K562 (cell line): Measurements from ENCODE around the gene FADS1. TPM values are rescaled to one million over a fixed set of nuclear protein-coding genes. Genes with fewer than 3 reads are reported as not detected.

Experiments
- ATAC-seq: fragments of 200-7000 bp; cut with Tn5 transposase; 3 replicates; pipeline ENCODE4 v1.9.1; 2020; ENCODE audit warnings: moderate library complexity
- BruUV-seq: library from RNA; stranded (reverse); fragments of 400-500 nt; replicated peaks from 2 replicates; lab custom pipeline; 2021; lab: Mats Ljungman, UMichigan
- CTCF ChIA-PET: fragments of 300-600 bp; formaldehyde crosslinking; extraction: SDS; loops from one replicate; lab custom pipeline; 2021; ENCODE audit warnings: low intra/inter-chr PET ratio; lab: Yijun Ruan, JAX
- POLR2A ChIA-PET: fragments of 300-600, 350-650 bp; sonication (Branson Sonifier 250); formaldehyde crosslinking; extraction: SDS; loops from one replicate; lab custom pipeline; 2021; ENCODE audit warnings: antibody characterized with exemption, inconsistent platforms; lab: Yijun Ruan, JAX
- DNase-seq, 4 experiments: peaks; one replicate each; pipeline versions ENCODE4 v3.0.0 to v3.0.0-alpha.2; 2011 to 2018; ENCODE audit warnings: low spot score in 3 of 4, mixed read lengths in 3 of 4; ENCODE audit errors: extremely low read depth in 1 of 4
- FAIRE-seq: peaks from 2 replicates; lab custom pipeline; 2011; peaks lifted over from hg19 to GRCh38; lab: Jason Lieb, UNC
- H2AFZ ChIP-seq: 2 replicates; pipeline ENCODE4 v1.6.0; 2011; ENCODE audit warnings: low read depth, low read length, control low read depth, inconsistent platforms
- H3K27ac ChIP-seq: fragments of 200-600 bp; 3 replicates; pipeline ENCODE4 v1.8.0; 2011; ENCODE audit warnings: low read depth, mild to moderate bottlenecking, control low read depth, inconsistent platforms, low read length, moderate library complexity, mixed read lengths; ENCODE audit errors: extremely low read depth
- H3K27me3 ChIP-seq, 2 experiments: fragments of 300-600 bp in 1 of 2; 2 replicates in 1 of 2; 3 replicates in 1 of 2; pipeline versions ENCODE4 v1.6.0 to v1.8.0; 2011; ENCODE audit warnings: inconsistent platforms in 2 of 2, low read length in 2 of 2, mild to moderate bottlenecking in 1 of 2, mixed read lengths in 1 of 2, moderate library complexity in 1 of 2; ENCODE audit not compliant: control insufficient read depth in 2 of 2, insufficient read depth in 2 of 2
- H3K36me3 ChIP-seq: fragments of 300-600 bp; 3 replicates; pipeline ENCODE4 v1.8.0; 2011; ENCODE audit warnings: mild to moderate bottlenecking, low read length, inconsistent platforms; ENCODE audit not compliant: control insufficient read depth, insufficient read depth
- H3K4me1 ChIP-seq, 2 experiments: fragments of 200-600 bp in 1 of 2; replicated peaks in 1 of 2; 2 replicates in 1 of 2; 3 replicates in 1 of 2; pipeline versions ENCODE4 v1.5.1 to v1.8.0; 2011; ENCODE audit warnings: inconsistent platforms in 2 of 2, low read length in 2 of 2, mild to moderate bottlenecking in 1 of 2, mixed read lengths in 1 of 2, moderate library complexity in 1 of 2; ENCODE audit not compliant: control insufficient read depth in 2 of 2, insufficient read depth in 2 of 2
- H3K4me2 ChIP-seq: 2 replicates; pipeline ENCODE4 v1.6.1; 2011; ENCODE audit warnings: low read length, control low read depth, inconsistent platforms, mixed read lengths; ENCODE audit not compliant: insufficient read depth
- H3K4me3 ChIP-seq: fragments of 200-600 bp; sonication (generic), shearing (Covaris generic); 2 replicates; pipeline ENCODE4 v1.5.1; 2016; ENCODE audit warnings: control low read depth, inconsistent platforms
- H3K79me2 ChIP-seq: fragments of 200-600 bp; 3 replicates; pipeline ENCODE4 v1.8.0; 2011; ENCODE audit warnings: low read length, inconsistent platforms; ENCODE audit not compliant: control insufficient read depth, insufficient read depth
- H3K9ac ChIP-seq, 2 experiments: 2 replicates each; pipeline versions ENCODE4 v1.6.0 to v1.6.1; 2011; ENCODE audit warnings: low read depth in 2 of 2, low read length in 2 of 2, control low read depth in 1 of 2, inconsistent platforms in 1 of 2, mild to moderate bottlenecking in 1 of 2, mixed read lengths in 1 of 2; ENCODE audit not compliant: insufficient read depth in 1 of 2
- H3K9me1 ChIP-seq: one replicate; pipeline ENCODE4 v1.6.0; 2011; ENCODE audit warnings: inconsistent platforms, mild to moderate bottlenecking, low read length, moderate library complexity; ENCODE audit not compliant: control insufficient read depth, insufficient read depth
- H3K9me3 ChIP-seq: replicated peaks from 2 replicates; pipeline ENCODE4 v1.5.1; 2011; ENCODE audit warnings: low read depth, low read length, inconsistent platforms; ENCODE audit not compliant: control insufficient read depth, insufficient read depth
- H4K20me1 ChIP-seq: replicated peaks from 2 replicates; pipeline ENCODE4 v1.6.1; 2011; ENCODE audit warnings: low read length, inconsistent platforms, mixed read lengths; ENCODE audit not compliant: control insufficient read depth, insufficient read depth
- FUS ChIP-seq: fragments of 200-400 bp; formaldehyde crosslinking; optimal IDR thresholded peaks from 2 replicates; pipeline ENCODE3; 2017; ENCODE audit warnings: low read depth, low read length
- HNRNPL ChIP-seq: fragments of 200-400 bp; formaldehyde crosslinking; IDR thresholded peaks from 2 replicates; pipeline ENCODE4 v1.6.1; 2017; ENCODE audit warnings: low read depth, mild to moderate bottlenecking, low read length
- JUN ChIP-seq, 2 experiments: sonication (generic) in 1 of 2; formaldehyde crosslinking in 1 of 2; IDR thresholded peaks; 2 replicates each; pipeline versions ENCODE4 v1.6.1 to v1.8.0; 2012 to 2022; ENCODE audit warnings: borderline replicate concordance in 2 of 2, mild to moderate bottlenecking in 2 of 2, improper control_type of control experiment in 1 of 2, low read depth in 1 of 2, low read length in 1 of 2, missing genetic modification reagents in 1 of 2
- POLR2G ChIP-seq: fragments of 200-400 bp; formaldehyde crosslinking; IDR thresholded peaks from 2 replicates; pipeline ENCODE4 v1.6.1; 2017; ENCODE audit warnings: low read depth, mild to moderate bottlenecking, antibody characterized with exemption, low read length, moderate library complexity
- RNF2 ChIP-seq: sonication (generic); IDR thresholded peaks from 2 replicates; pipeline ENCODE4 v1.6.1; 2016
- XRCC3 ChIP-seq: fragments of 450-650 bp; IDR thresholded peaks from 2 replicates; pipeline ENCODE4 v1.6.1; 2017; ENCODE audit warnings: mild to moderate bottlenecking, moderate library complexity
- ZBTB7A ChIP-seq: IDR thresholded peaks from 2 replicates; pipeline ENCODE4 v1.6.1; 2011; ENCODE audit warnings: low read depth, mild to moderate bottlenecking, low read length, moderate library complexity, borderline replicate concordance; ENCODE audit not compliant: control insufficient read depth
- WGBS: fragments of 100-300 bp; shearing (Covaris generic); methylation state at CpG from one replicate; pipeline ENCODE4 v1.1.6; 2016; ENCODE audit warnings: low coverage, mixed read lengths; ENCODE audit not compliant: insufficient coverage; ENCODE audit errors: missing lambda C conversion rate; 5-methylcytosine and 5-hydroxymethylcytosine counted together
- in situ Hi-C: fragments of 300-500 bp; cut with MboI; formaldehyde crosslinking; loops from 4 replicates; pipeline ENCODE4 v1.15.0; 2018; ENCODE audit warnings: inconsistent platforms, mixed read lengths
- intact Hi-C: fragments of 100-400 bp; cut with micrococcal nuclease; formaldehyde crosslinking; loops from 2 replicates; pipeline ENCODE4 v1.14.2; 2022
- polyA plus RNA-seq, 8 experiments: library from polyadenylated mRNA; depleted of rRNA in 4 of 8; stranded (reverse) in 5 of 8; unstranded in 3 of 8; fragments of >200 nt; fragmentation: Nextera tagmentation in 2 of 8; fragmentation: Illumina TruSeq in 1 of 8; extraction: Ambion mirVana in 2 of 8; extraction: Trizol in 1 of 8; gene quantifications; 2 replicates each; pipeline versions ENCODE4 v1.2.1 to v1.2.3, GENCODE V29; 2011 to 2014; ENCODE audit warnings: inconsistent platforms in 1 of 8, missing spikeins in 1 of 8
- total RNA-seq, 7 experiments: library from RNA; depleted of rRNA in 6 of 7; stranded (reverse); fragments of >200 nt in 6 of 7; fragmentation: Illumina TruSeq in 2 of 7; extraction: Trizol in 2 of 7; gene quantifications; 2 replicates each; pipeline versions ENCODE4 v1.2.1 to v1.2.3, GENCODE V29; 2011 to 2021; ENCODE audit warnings: low replicate concordance in 1 of 7
- TF ChIP-seq, protein P1 (sequence below): fragments of 200-800 bp; sonication (Bioruptor generic); IDR thresholded peaks from 2 replicates; pipeline ENCODE4 v1.6.1; 2017; ENCODE audit warnings: missing genetic modification characterization, missing compliant biosample characterization
- TF ChIP-seq, protein P2 (sequence below), 3 experiments: IDR thresholded peaks in 2 of 3; conservative IDR thresholded peaks in 1 of 3; 2 replicates each; pipeline ENCODE4 v1.5.1; 2011 to 2012; ENCODE audit warnings: low read length in 3 of 3, mild to moderate bottlenecking in 3 of 3, control low read depth in 2 of 3, improper control_type of control experiment in 1 of 3, inconsistent platforms in 1 of 3, low read depth in 1 of 3, mixed read lengths in 1 of 3, moderate library complexity in 1 of 3; ENCODE audit not compliant: insufficient read depth in 2 of 3

Gene FADS1
- total and polyA plus RNA-seq, 9 of the 15 experiments (the other 6 are each of a cell fraction or from before 2014, with no cell fraction given) = 110 to 864 (median 364) TPM

DNA sequence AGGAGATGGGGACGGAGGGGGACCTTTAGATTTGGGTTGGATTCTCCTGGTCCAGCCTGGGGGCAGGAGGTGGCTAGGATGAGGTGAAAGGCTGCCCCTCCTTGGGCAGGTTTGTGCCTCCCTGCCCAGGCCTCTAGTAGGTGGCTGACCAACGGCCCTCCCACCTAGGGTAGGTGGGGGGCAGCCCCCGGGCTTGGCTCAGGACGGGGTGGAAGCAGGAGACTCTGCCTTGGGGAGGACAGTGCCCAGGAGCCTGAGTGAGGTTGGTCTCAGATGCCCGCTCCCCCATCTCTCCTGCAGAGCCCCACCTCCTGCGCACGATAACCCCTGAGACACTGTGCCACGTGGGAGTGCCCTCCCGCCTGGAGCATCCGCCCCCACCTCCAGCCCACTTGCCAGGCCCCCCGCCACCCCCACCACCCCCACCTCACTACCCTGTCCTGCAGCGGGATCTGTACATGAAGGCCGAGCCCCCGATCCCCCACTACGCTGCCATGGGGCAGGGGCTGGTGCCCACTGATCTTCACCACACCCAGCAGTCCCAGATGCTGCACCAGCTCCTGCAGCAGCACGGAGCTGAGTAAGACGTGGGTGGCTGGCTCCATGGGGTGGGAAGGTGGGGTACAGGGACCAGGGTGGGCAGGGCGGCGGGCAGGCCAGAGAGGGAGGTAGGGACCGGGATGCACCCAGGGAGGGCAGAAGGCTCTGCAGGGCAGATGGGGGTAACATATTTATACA is 46.7 kb downstream of the FADS1 start (continued):
- TF ChIP-seq, protein P1, sequence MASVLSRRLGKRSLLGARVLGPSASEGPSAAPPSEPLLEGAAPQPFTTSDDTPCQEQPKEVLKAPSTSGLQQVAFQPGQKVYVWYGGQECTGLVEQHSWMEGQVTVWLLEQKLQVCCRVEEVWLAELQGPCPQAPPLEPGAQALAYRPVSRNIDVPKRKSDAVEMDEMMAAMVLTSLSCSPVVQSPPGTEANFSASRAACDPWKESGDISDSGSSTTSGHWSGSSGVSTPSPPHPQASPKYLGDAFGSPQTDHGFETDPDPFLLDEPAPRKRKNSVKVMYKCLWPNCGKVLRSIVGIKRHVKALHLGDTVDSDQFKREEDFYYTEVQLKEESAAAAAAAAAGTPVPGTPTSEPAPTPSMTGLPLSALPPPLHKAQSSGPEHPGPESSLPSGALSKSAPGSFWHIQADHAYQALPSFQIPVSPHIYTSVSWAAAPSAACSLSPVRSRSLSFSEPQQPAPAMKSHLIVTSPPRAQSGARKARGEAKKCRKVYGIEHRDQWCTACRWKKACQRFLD (CRISPR knock-in tag) = no peak
- TF ChIP-seq RNF2 (no peak), JUN (IDR thresholded peaks at IDR 0.05; ENCODE audit: borderline replicate concordance, low read depth, low read length) (no peak), JUN (CRISPR knock-in tag; IDR thresholded peaks at IDR 0.05; ENCODE audit: borderline replicate concordance) (no peak)

DNA sequence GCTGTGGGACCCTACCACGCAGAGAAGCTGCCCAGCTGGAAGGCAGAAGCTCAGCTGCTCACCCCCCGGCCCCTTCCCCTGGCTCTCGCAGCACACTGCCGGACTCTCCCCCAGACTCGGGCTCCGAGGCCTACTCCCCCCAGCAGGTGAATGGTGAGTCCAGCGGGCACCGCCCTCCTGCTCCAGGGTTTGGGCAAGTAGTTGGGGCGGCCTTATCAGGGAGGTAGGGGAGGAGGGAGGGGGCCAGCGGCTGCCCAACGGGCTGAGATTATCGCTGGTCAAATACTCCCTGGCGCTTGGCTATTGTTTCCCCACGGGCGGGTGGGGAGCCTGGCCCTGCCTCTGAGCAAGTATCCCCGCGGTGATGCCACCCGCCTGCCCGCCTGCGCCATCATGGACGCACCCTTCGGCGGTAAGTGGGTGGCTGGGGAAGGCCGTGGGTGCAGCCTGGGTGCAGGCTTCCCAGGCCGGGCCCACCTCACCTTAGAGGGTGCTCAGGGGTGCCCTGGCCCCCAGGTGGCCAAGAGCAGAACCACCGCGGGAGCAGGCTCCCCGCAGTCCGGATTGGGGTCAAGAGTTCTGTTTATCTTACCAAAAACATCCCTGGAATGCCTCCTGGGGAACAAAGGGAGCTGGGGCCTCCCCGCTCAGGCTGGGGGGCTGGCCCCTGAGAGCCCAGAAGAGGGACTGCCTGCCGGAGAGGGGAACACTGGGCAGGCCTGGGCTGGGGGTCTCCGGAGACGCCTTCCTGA is 47.5 kb downstream of the FADS1 start:
- Histone ChIP-seq H4K20me1 (no peaks in the 10 kb centered on the region), H3K4me3 (no peak overlapping the region), H3K27ac (no peak overlapping the region), H3K4me2 (no peak overlapping the region), H3K9ac (no peak overlapping the region), H3K36me3 (peaks cover 6% of the 10 kb centered on the region; the same call in 1 of the 3 replicates), H3K9me1 (no peaks in the 10 kb centered on the region), H3K27me3 (no peaks in the 10 kb centered on the region), H3K9me3 (no peaks in the 10 kb centered on the region), H3K79me2 (no peaks in the 10 kb centered on the region), H2AFZ (no peak overlapping the region), H3K4me1 (peaks cover 6 to 73% of the 10 kb centered on the region in 2 experiments; a peak in 4 of 5 replicates)
- peak in 3 of 4 experiments; percentile 47 to 52 (median 50) for DNase-seq
- ChIA-PET POLR2A (interaction anchor here (0.7 kb wide), 1 partner anchor 23 kb away, joined by 3 read pairs; no protein-coding TSS in a partner anchor), CTCF (interaction anchor here (0.6 kb wide), 1 partner anchor 789 kb away, joined by 3 read pairs; no protein-coding TSS in a partner anchor)
- TF ChIP-seq POLR2G (peak; percentile 43; the same call in 1 of the 2 replicates), ZBTB7A (0 out of 2 replicates have a peak, but pooled peaks have one; percentile 23), XRCC3 (no peak), FUS (no peak), HNRNPL (peak; percentile 68; the same call in 1 of the 2 replicates)
- TF ChIP-seq, protein P2, sequence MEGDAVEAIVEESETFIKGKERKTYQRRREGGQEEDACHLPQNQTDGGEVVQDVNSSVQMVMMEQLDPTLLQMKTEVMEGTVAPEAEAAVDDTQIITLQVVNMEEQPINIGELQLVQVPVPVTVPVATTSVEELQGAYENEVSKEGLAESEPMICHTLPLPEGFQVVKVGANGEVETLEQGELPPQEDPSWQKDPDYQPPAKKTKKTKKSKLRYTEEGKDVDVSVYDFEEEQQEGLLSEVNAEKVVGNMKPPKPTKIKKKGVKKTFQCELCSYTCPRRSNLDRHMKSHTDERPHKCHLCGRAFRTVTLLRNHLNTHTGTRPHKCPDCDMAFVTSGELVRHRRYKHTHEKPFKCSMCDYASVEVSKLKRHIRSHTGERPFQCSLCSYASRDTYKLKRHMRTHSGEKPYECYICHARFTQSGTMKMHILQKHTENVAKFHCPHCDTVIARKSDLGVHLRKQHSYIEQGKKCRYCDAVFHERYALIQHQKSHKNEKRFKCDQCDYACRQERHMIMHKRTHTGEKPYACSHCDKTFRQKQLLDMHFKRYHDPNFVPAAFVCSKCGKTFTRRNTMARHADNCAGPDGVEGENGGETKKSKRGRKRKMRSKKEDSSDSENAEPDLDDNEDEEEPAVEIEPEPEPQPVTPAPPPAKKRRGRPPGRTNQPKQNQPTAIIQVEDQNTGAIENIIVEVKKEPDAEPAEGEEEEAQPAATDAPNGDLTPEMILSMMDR (IDR thresholded peaks at IDR 0.05 in 2 of 3, conservative IDR thresholded peaks at IDR 0.05 in 1 of 3; ENCODE audit: insufficient read depth in 2 of 3, low read depth in 1 of 3, low read length in 3 of 3) = peak; percentile 31 to 41 (median 34); a peak in 4 of 6 replicates
- no peak for FAIRE-seq
- BruUV-seq = no TSS peak
- intact Hi-C loops (no loop called here), in situ Hi-C loops (no loop called here)
- 70% methylated on average over 20 of the region's 33 CpGs for WGBS
- peak; percentile 58 for ATAC-seq
